ENCODE results near the gene SLC35F2. TPM values are rescaled to one million over a fixed set of nuclear protein-coding genes. Genes with fewer than 3 reads are reported as not detected.

Gene SLC35F2
- total and polyA plus RNA-seq, 2 of the 8 experiments (the other 6 are each of a cell fraction or from before 2014, with no cell fraction given) = 15.1 to 29.7 TPM

DNA sequence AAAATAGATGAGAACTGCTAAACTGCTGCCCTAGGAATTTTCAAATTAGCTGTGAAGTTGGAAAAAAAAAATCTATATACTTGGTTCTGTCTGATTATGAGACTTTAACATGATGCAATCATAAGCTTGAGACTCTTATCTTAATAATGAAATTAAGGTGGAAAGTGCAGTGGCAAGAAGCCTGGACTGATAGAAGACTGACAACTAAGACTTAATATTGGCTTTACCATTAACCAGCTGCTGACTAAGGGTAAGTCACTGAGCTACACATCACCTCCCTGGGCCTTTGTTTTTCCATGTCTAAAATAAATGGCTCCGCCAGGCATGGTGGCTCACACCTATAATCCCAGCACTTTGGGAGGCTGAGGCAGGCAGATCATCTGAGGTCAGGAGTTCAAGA, 56.9 kb downstream of the SLC35F2 start:
- no peaks in the 10 kb centered on the region for H4K20me1 ChIP-seq (replicated peaks in 1 of 2; ENCODE audit: control insufficient read depth in 1 of 2, insufficient read depth in 2 of 2, low read length in 2 of 2)
- no peak overlapping the region for H2BK15ac ChIP-seq (ENCODE audit: low read length)
- no peak overlapping the region for H3K4ac ChIP-seq (replicated peaks; ENCODE audit: insufficient read length, low read depth, low read length)
- no peak overlapping the region for H3K4me2 ChIP-seq (ENCODE audit: insufficient read depth in 1 of 2, low read depth in 2 of 2, low read length in 2 of 2)
- no peak overlapping the region for H3K4me3 ChIP-seq (ENCODE audit: extremely low read depth in 1 of 4, insufficient read depth in 2 of 4, low read depth in 3 of 4, low read length in 4 of 4)
- no peak overlapping the region for H3K14ac ChIP-seq (ENCODE audit: insufficient read length)
- no peak overlapping the region for H2BK120ac ChIP-seq (replicated peaks; ENCODE audit: low read depth, low read length)
- H3K23ac ChIP-seq (ENCODE audit: insufficient read length) = no peak overlapping the region
- no peak overlapping the region for H3K56ac ChIP-seq (replicated peaks; ENCODE audit: insufficient read length, low read depth, low read length)
- no peaks in the 10 kb centered on the region for H3K9me3 ChIP-seq (ENCODE audit: insufficient read depth in 2 of 2, low read depth in 1 of 2, low read length in 1 of 2)
- no peaks in the 10 kb centered on the region for H3K23me2 ChIP-seq (ENCODE audit: low read depth, low read length)
- CTCF ChIA-PET (ENCODE audit: partially characterized antibody) = interaction anchor here (0.6 to 2.4 kb wide), 8 partner anchors 10 to 344 kb away, joined by 3 to 7 read pairs (median 4); no protein-coding TSS in a partner anchor
- H3K9ac ChIP-seq (replicated peaks in 1 of 4; ENCODE audit: extremely low read depth in 1 of 4, low read depth in 3 of 4, low read length in 3 of 4) = no peak overlapping the region
- H2BK20ac ChIP-seq (ENCODE audit: low read length) = no peak overlapping the region
- no peak overlapping the region for H2AFZ ChIP-seq (ENCODE audit: low read length)
- H4K8ac ChIP-seq (ENCODE audit: extremely low read depth, insufficient read depth, low read length) = no peak overlapping the region
- no peak overlapping the region for H3K18ac ChIP-seq (ENCODE audit: extremely low read depth, low read length)
- WGBS, 2 experiments (ENCODE audit: extremely low coverage in 1 of 2, insufficient coverage in 1 of 2, insufficient read length in 1 of 2, insufficient replicate concordance in 2 of 2, low coverage in 1 of 2, low lambda C conversion rate in 2 of 2, missing lambda C conversion rate in 1 of 2) = 82% methylated on average over 1 of the region's 1 CpG; no CpG with 5 or more reads in 1 of the 2 experiments
- H4K5ac ChIP-seq (ENCODE audit: insufficient read length, low read depth, low read length) = no peak overlapping the region
- TF ChIP-seq, protein P1, sequence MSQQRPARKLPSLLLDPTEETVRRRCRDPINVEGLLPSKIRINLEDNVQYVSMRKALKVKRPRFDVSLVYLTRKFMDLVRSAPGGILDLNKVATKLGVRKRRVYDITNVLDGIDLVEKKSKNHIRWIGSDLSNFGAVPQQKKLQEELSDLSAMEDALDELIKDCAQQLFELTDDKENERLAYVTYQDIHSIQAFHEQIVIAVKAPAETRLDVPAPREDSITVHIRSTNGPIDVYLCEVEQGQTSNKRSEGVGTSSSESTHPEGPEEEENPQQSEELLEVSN (IDR thresholded peaks at IDR 0.05) = no peak
- TF ChIP-seq, protein P2, sequence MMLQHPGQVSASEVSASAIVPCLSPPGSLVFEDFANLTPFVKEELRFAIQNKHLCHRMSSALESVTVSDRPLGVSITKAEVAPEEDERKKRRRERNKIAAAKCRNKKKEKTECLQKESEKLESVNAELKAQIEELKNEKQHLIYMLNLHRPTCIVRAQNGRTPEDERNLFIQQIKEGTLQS (IDR thresholded peaks at IDR 0.05; ENCODE audit: insufficient read depth, low read depth, low read length) = no peak
- TF ChIP-seq RFX5 (IDR thresholded peaks at IDR 0.05; ENCODE audit: borderline replicate concordance, low read depth, low read length) = no peak
- no peaks in the 10 kb centered on the region for H3K27me3 ChIP-seq (replicated peaks in 1 of 4; ENCODE audit: control insufficient read depth in 3 of 4, extremely low read depth in 1 of 4, insufficient read depth in 3 of 4, low read length in 3 of 4)
- H3K36me3 ChIP-seq (ENCODE audit: control insufficient read depth in 2 of 4, insufficient read depth in 4 of 4, low read length in 3 of 4) = peaks cover 0 to 14% (median 2%) of the 10 kb centered on the region in 4 experiments; a peak in 4 of 8 replicates
- FAIRE-seq (no peak), DNase-seq (ENCODE audit: low read depth in 1 of 2, low spot score in 2 of 2) (no peak)
- H3K27ac ChIP-seq (ENCODE audit: low read depth, low read length) = no peak overlapping the region
- no peak overlapping the region for H2AK5ac ChIP-seq (ENCODE audit: low read depth, low read length)
- no peaks in the 10 kb centered on the region for H3K4me1 ChIP-seq (replicated peaks in 1 of 4; ENCODE audit: control insufficient read depth in 3 of 4, insufficient read depth in 4 of 4, low read length in 3 of 4)
- no peak overlapping the region for H2BK5ac ChIP-seq (ENCODE audit: low read depth, low read length)
- POLR2A ChIA-PET (ENCODE audit: partially characterized antibody) = interaction anchor here (0.6 kb wide), 1 partner anchor 8 kb away, joined by 4 read pairs; no protein-coding TSS in a partner anchor
- H4K91ac ChIP-seq (replicated peaks; ENCODE audit: insufficient read length, low read length) = no peak overlapping the region
- H3K79me2 ChIP-seq (ENCODE audit: control insufficient read depth in 1 of 2, insufficient read depth in 2 of 2, low read length in 2 of 2) = no peaks in the 10 kb centered on the region
- no peaks in the 10 kb centered on the region for H3K79me1 ChIP-seq (ENCODE audit: low read depth, low read length)
- H2BK12ac ChIP-seq (ENCODE audit: low read depth, low read length) = no peak overlapping the region

Data from H1 (cell line).